Progenitor cell of endocrine pancreas (in vitro differentiated cells): Measurements from ENCODE around the gene KCNQ1. TPM values are rescaled to one million over a fixed set of nuclear protein-coding genes. Genes with fewer than 3 reads are reported as not detected.

Experiments
- DNase-seq: peaks from one replicate; pipeline ENCODE4 v3.0.0; 2021; ENCODE audit warnings: low spot score; ENCODE audit not compliant: unreplicated experiment
- H3K27ac Mint-ChIP-seq: 2 replicates; pipeline ENCODE4 v1.8.0; 2021; ENCODE audit warnings: mild to moderate bottlenecking, moderate library complexity, mixed read lengths
- H3K27me3 Mint-ChIP-seq: 2 replicates; pipeline ENCODE4 v1.8.0; 2021; ENCODE audit warnings: mixed read lengths
- H3K36me3 Mint-ChIP-seq: 2 replicates; pipeline ENCODE4 v1.8.0; 2022; ENCODE audit warnings: mixed read lengths; ENCODE audit not compliant: insufficient read depth
- H3K4me1 Mint-ChIP-seq: 2 replicates; pipeline ENCODE4 v1.8.0; 2021; ENCODE audit warnings: low read depth, mixed read lengths
- H3K4me3 Mint-ChIP-seq: 2 replicates; pipeline ENCODE4 v1.8.0; 2021; ENCODE audit warnings: low read depth, mild to moderate bottlenecking, moderate library complexity, mixed read lengths
- H3K9me3 Mint-ChIP-seq: 2 replicates; pipeline ENCODE4 v1.8.0; 2021; ENCODE audit warnings: low read depth, mixed read lengths
- CTCF ChIP-seq: fragments of 200-600 bp; sonication (generic); IDR thresholded peaks from one replicate; pipeline ENCODE4 v1.5.0; 2021; ENCODE audit warnings: antibody characterized with exemption, mild to moderate bottlenecking; ENCODE audit not compliant: unreplicated experiment
- total RNA-seq: library from RNA; stranded (reverse); gene quantifications from 2 replicates; pipeline ENCODE4 v1.2.1, GENCODE V29; 2021

KCNQ1 gene
- total RNA-seq, 1 donor from 2014 or later, result 3.3 TPM

- no peaks in the 10 kb centered on the region for H3K9me3 Mint-ChIP-seq
- peaks cover 3% of the 10 kb centered on the region for H3K4me1 Mint-ChIP-seq
- peak overlapping the region; percentile 53 for H3K4me3 Mint-ChIP-seq
- TF ChIP-seq CTCF, result no peak
- H3K27ac Mint-ChIP-seq, result no peak overlapping the region
- H3K27me3 Mint-ChIP-seq, result peaks cover 15% of the 10 kb centered on the region
- H3K36me3 Mint-ChIP-seq, result no peaks in the 10 kb centered on the region
- no peak for DNase-seq
Observed at GRCh38 chr11:2892967-2893528, 448.2 kb downstream of the KCNQ1 start.

GRCh38 chr11:2893935-2894334, 449.1 kb downstream of the KCNQ1 start:
- no peak for DNase-seq
- H3K4me3 Mint-ChIP-seq, result no peak overlapping the region
- TF ChIP-seq CTCF, result no peak
- H3K4me1 Mint-ChIP-seq, result peaks cover 2% of the 10 kb centered on the region
- no peaks in the 10 kb centered on the region for H3K36me3 Mint-ChIP-seq
- no peak overlapping the region for H3K27ac Mint-ChIP-seq
- no peaks in the 10 kb centered on the region for H3K9me3 Mint-ChIP-seq
- peaks cover 24% of the 10 kb centered on the region for H3K27me3 Mint-ChIP-seq

GRCh38 chr11:2896047-2896446, 451.2 kb downstream of the KCNQ1 start:
- TF ChIP-seq CTCF, result no peak
- no peaks in the 10 kb centered on the region for H3K36me3 Mint-ChIP-seq
- H3K27me3 Mint-ChIP-seq, result peaks cover 42% of the 10 kb centered on the region
- H3K9me3 Mint-ChIP-seq, result no peaks in the 10 kb centered on the region
- H3K4me1 Mint-ChIP-seq, result peaks cover 2% of the 10 kb centered on the region
- no peak overlapping the region for H3K4me3 Mint-ChIP-seq
- DNase-seq, result no peak
- no peak overlapping the region for H3K27ac Mint-ChIP-seq

GRCh38 chr11:2897048-2897447, 452.2 kb downstream of the KCNQ1 start:
- Mint-ChIP-seq H3K27me3 (peaks cover 46% of the 10 kb centered on the region), H3K9me3 (no peaks in the 10 kb centered on the region), H3K4me3 (no peak overlapping the region), H3K36me3 (no peaks in the 10 kb centered on the region), H3K4me1 (no peaks in the 10 kb centered on the region), H3K27ac (no peak overlapping the region)
- no peak for TF ChIP-seq CTCF
- no peak for DNase-seq

- H3K4me1 Mint-ChIP-seq, result no peaks in the 10 kb centered on the region
- H3K4me3 Mint-ChIP-seq, result no peak overlapping the region
- no peak overlapping the region for H3K27ac Mint-ChIP-seq
Observed at GRCh38 chr11:2898366-2899079, 453.7 kb downstream of the KCNQ1 start.

More at GRCh38 chr11:2898366-2899079, 453.7 kb downstream of the KCNQ1 start:
- Mint-ChIP-seq H3K9me3 (no peaks in the 10 kb centered on the region), H3K36me3 (no peaks in the 10 kb centered on the region), H3K27me3 (peaks cover 48% of the 10 kb centered on the region)
- no peak for DNase-seq
- no peak for TF ChIP-seq CTCF

Other genes starting within 250 kb of the KCNQ1 start
- 1.6 and 2.4 TPM in 2 replicates for gene ASCL2, start 174.4 kb upstream of the KCNQ1 start, total RNA-seq
- 0.69 and 0.87 TPM in 2 replicates for gene C11orf21, start 143.1 kb upstream of the KCNQ1 start, total RNA-seq
- gene TSPAN32, start 143.0 kb upstream of the KCNQ1 start, total RNA-seq, result 3.4 and 4.5 TPM in 2 replicates
- 166 and 171 TPM in 2 replicates for gene CD81, start 67.7 kb upstream of the KCNQ1 start, total RNA-seq
- 50.2 and 54.5 TPM in 2 replicates for gene TSSC4, start 44.3 kb upstream of the KCNQ1 start, total RNA-seq
- gene TRPM5, start 494 bp upstream of the KCNQ1 start, total RNA-seq, result 0.46 and 0.84 TPM in 2 replicates